ENCODE results near the gene DHRS3.
"Not testable (repeated sequence)": the region's sequence is repeated elsewhere in the genome, so short reads cannot be mapped to it uniquely, and the experiment has no call there.

DHRS3 gene

GRCh38 chr1:12572522-12572921 lies 45.5 kb downstream of the DHRS3 start:
- DNase-seq: no peak

DNA sequence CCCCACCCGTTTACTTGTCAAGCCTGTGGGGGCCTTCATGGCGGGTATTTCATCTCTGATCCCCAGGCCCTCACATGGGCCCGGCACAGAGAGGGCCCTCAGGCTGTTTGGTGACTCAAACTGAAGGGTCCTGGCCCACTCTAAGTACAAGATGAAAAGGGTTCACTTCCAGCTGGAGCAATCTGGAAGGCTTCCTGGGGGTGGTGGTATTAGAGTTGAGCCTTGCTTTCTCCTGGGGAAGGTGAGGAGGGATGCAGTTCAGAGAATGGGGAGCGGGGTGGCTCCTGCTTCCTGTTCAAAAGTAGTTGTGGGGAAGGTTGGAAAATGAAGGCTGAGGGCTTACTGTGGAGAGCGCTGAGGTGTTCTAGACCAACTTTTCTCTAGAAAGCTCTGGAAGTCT lies 47.7 kb downstream of the DHRS3 start:
- no peak for DNase-seq

- no peak for DNase-seq
Measured at GRCh38 chr1:12568009-12568767, 49.8 kb downstream of the DHRS3 start.

DNA sequence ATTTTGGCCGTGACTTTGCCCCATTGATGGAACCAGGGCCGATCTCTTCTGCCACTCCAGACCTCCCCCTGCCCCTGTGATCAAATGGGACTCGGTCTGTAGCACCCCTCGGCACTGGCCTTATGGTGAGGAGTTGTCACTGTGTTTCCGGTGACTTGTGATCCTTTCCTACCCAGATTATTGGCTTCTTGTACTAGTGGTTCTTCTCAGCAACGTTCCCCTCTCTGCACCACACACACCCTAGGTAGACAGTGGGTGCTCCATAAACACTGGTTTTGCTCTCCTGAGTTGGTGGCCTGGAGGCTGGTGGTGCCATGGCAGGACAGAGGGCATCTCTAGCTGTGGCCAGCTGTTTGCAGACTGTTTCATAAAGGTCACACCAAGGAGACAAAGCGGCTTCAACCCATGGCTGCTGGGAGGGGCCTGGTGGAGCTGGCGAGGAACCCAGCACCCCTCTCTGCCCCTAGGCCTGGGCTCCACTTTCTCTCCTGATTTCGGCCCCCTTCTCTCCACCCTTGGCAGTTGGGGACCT lies 50.7 kb downstream of the DHRS3 start:
- no peak for DNase-seq

GRCh38 chr1:12566484-12567287 lies 51.3 kb downstream of the DHRS3 start:
- no peak for DNase-seq

- no peak for DNase-seq
Measured at GRCh38 chr1:12565966-12566352, 52.1 kb downstream of the DHRS3 start.

DNA sequence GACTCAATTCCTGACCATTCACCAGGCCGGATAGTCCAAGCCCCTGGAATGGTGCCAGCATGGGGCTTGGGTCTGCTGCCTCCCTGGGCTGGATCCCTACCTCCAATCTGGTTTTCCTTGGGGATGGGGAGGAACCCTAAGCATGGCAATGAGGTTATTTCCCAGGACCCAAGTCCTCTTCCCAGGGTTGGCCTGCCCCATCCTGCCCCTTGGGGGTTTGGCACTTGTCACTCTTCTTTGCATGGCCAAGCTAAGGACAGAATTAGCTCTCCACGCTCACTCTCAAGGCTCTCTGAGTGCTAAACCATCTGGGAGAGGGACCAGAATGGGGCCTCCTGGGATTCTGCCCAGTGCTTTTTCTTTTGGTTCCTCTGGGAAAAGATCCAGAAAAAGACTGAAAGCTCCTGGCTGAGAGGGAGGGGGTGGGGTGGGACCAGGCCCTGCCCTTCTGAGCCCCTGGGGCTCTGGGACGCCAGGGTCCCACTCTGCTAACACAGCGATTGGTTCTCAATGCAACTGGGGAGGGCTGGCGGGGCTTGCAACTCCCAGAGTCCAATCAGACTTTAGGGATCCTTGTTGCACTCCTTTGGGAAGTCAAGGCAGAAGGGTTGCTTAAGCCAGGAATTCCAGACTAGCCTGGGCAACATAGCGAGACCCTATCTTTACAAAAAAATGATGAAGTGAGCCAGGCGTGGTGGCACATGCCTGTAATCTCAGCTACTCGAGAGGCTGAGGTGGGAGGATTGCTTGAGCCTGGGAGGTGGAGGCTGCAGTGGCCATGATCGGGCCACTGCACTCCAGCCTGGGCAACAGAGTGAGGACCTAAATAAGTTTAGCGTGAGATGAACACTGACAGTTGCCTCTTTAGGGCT lies 52.7 kb downstream of the DHRS3 start:
- DNase-seq: no peak

DNA sequence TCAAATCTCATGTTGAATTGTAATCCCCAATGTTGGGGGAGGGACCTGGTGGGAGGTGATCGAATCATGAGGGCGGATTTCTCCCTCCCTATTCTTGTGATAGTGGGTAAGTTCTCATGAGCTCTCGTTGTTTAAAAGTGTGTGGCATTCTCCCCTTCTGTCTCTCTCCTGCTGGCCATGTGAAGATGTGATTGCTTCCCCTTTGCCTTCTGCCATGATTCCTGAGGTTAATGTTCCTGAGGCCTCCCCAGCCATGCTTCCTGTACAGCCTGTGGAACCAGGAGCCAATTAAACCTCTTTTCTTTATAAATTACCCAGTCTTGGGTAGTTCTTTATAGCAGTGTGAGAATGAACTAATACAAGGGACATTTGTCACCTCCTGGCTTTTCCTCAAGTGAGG lies 53.8 kb downstream of the DHRS3 start:
- not testable (repeated sequence) for DNase-seq

- DNase-seq: no peak
Measured at GRCh38 chr1:12562955-12563576, 54.9 kb downstream of the DHRS3 start.

DNA sequence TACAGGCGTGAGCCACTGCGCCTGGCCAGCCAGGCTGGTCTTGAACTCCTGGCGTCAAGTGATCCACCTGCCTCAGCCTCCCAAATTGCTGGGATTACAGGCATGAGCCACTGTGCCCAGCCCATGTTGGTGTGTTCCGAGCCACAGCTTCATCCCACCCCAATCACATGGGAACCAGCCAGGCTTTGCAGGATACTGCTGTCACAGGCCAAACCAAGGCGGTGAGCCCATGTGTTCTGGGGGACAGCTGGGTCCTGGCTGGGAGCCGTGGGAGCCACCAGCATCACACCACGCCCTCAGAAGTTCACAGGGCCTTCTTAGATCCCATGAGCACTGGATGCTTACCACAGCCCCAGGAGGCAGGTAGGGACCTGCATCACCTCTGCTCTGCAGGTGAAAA lies 56.9 kb downstream of the DHRS3 start:
- no peak for DNase-seq

GRCh38 chr1:12556957-12557935 lies 60.8 kb downstream of the DHRS3 start:
- DNase-seq: no peak

- no peak for DNase-seq
Measured at GRCh38 chr1:12556368-12556930, 61.6 kb downstream of the DHRS3 start.

GRCh38 chr1:12555411-12556367 lies 62.3 kb downstream of the DHRS3 start:
- DNase-seq: no peak

DNA sequence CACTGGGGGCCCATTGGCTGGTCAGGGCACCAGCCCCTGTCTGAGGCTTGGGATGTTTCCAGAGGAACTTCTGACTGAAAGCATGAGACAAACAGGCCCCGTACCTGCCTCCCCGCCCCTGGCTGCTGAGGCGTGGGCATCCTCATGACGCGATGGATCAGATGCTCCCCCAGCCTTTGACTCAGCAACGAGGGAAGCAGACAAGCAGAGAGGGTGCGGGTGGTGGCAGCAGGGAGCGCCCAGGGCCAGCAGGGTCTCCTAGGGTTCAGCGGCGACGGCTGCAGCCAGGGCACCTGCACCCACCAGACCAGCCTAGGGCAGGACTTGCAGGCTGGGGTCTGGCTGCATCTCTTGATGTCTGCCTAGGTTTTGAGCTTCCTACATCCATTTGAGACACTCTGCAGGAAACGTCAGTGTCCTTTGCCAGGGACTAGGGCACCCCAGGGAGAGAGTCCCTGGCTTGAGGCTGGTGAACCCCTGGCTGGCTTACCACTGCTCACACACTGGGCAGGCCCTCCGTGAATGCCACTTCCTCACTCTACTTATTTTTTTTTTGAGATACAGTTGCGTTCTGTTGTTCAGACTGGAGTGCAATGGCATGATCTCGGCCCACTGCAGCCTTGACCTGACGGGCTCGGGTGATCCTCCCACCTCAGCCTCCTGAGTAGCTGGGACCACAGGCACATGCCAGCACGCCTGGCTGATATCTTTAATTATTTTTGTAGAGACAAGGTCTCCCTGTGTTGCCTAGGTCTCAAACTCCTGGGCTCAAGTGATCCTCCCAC lies 63.3 kb downstream of the DHRS3 start:
- DNase-seq: no peak

DNA sequence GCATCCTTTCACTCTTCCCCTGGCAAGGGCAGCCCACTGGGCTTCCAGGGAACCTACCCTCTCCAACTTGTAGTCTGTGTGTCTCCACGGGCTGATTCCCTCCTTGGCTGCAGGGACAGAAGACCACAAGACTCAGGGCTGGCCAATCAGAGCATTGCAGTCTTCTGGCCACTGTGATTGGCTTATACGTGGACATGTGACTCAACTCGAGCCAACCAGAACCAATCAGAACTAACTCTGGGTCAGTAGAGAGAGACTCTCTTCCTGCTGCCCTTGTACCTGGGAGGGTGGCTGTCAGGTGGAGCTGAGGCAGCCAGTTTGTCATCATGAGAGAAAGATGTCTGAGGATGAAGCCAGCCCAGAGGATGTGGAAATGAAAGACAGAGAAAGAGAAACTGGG lies 64.0 kb downstream of the DHRS3 start:
- no peak for DNase-seq

- no peak for DNase-seq
Measured at GRCh38 chr1:12552951-12553921, 64.8 kb downstream of the DHRS3 start.

GRCh38 chr1:12552111-12552888 lies 65.7 kb downstream of the DHRS3 start:
- no peak for DNase-seq

Data from NCI-H146 (cell line).